Astrocyte (in vitro differentiated cells and primary cell): ENCODE measurements around the gene SHQ1. TPM values are rescaled to one million over a fixed set of nuclear protein-coding genes. Genes with fewer than 3 reads are reported as not detected.
A peak's percentile ranks its signal among the peaks of the same experiment; 100 is the strongest.

Experiments
- DNase-seq: peaks from one replicate; pipeline ENCODE4 v3.0.0-alpha.2; 2010; ENCODE audit warnings: low read depth
- FAIRE-seq: peaks from 2 replicates; lab custom pipeline; 2011; peaks lifted over from hg19 to GRCh38; lab: Jason Lieb, UNC
- H2AFZ ChIP-seq: 2 replicates; pipeline ENCODE4 v1.6.0; 2012; ENCODE audit warnings: low read depth, low read length, inconsistent platforms
- H3K27ac ChIP-seq: 2 replicates; pipeline ENCODE4 v1.5.1; 2011; ENCODE audit warnings: low read depth, low read length, inconsistent platforms
- H3K27me3 ChIP-seq: 2 replicates; pipeline ENCODE4 v1.6.0; 2011; ENCODE audit warnings: low read length, inconsistent platforms; ENCODE audit not compliant: insufficient read depth
- H3K36me3 ChIP-seq: 2 replicates; pipeline ENCODE4 v1.5.1; 2011; ENCODE audit warnings: low read length, inconsistent platforms; ENCODE audit not compliant: insufficient read depth
- H3K4me1 ChIP-seq: 2 replicates; pipeline ENCODE4 v1.5.1; 2011; ENCODE audit warnings: low read length, inconsistent platforms; ENCODE audit not compliant: insufficient read depth
- H3K4me2 ChIP-seq: 2 replicates; pipeline ENCODE4 v1.6.0; 2012; ENCODE audit warnings: low read length, inconsistent platforms
- H3K4me3 ChIP-seq: 2 replicates; pipeline ENCODE4 v1.5.1; 2011; ENCODE audit warnings: low read depth, mild to moderate bottlenecking, low read length, inconsistent platforms; ENCODE audit not compliant: insufficient read depth
- H3K79me2 ChIP-seq: 2 replicates; pipeline ENCODE4 v1.6.0; 2012; ENCODE audit warnings: mild to moderate bottlenecking, low read length, inconsistent platforms; ENCODE audit not compliant: insufficient read depth
- H3K9ac ChIP-seq: 2 replicates; pipeline ENCODE4 v1.6.0; 2012; ENCODE audit warnings: mild to moderate bottlenecking, low read length, inconsistent platforms
- H3K9me3 ChIP-seq: 2 replicates; pipeline ENCODE4 v1.5.1; 2012; ENCODE audit warnings: low read depth, mild to moderate bottlenecking, low read length, inconsistent platforms; ENCODE audit not compliant: insufficient read depth
- H4K20me1 ChIP-seq: 2 replicates; pipeline ENCODE4 v1.6.0; 2012; ENCODE audit warnings: low read length, inconsistent platforms; ENCODE audit not compliant: insufficient read depth
- H3K27ac Mint-ChIP-seq: one replicate; pipeline ENCODE4 v1.8.0; 2021; ENCODE audit warnings: mild to moderate bottlenecking, mixed read lengths; ENCODE audit not compliant: unreplicated experiment
- H3K27me3 Mint-ChIP-seq: one replicate; pipeline ENCODE4 v1.8.0; 2021; ENCODE audit warnings: low read depth, mixed read lengths; ENCODE audit not compliant: unreplicated experiment
- H3K36me3 Mint-ChIP-seq: one replicate; pipeline ENCODE4 v1.8.0; 2021; ENCODE audit warnings: low read depth, mixed read lengths; ENCODE audit not compliant: unreplicated experiment
- H3K4me1 Mint-ChIP-seq: one replicate; pipeline ENCODE4 v1.8.0; 2021; ENCODE audit warnings: low read depth, mixed read lengths; ENCODE audit not compliant: unreplicated experiment
- H3K4me3 Mint-ChIP-seq: one replicate; pipeline ENCODE4 v1.8.0; 2021; ENCODE audit warnings: mild to moderate bottlenecking, moderate library complexity, mixed read lengths; ENCODE audit not compliant: unreplicated experiment
- H3K9me3 Mint-ChIP-seq: one replicate; pipeline ENCODE4 v1.8.0; 2021; ENCODE audit warnings: mild to moderate bottlenecking, mixed read lengths; ENCODE audit not compliant: unreplicated experiment
- CTCF ChIP-seq: IDR thresholded peaks from 2 replicates; pipeline ENCODE4 v1.5.1; 2011; ENCODE audit warnings: low read depth, mild to moderate bottlenecking, inconsistent platforms, low read length, moderate library complexity; ENCODE audit not compliant: insufficient read depth
- EZH2 ChIP-seq: IDR thresholded peaks from 2 replicates; pipeline ENCODE4 v1.6.1; 2012; ENCODE audit warnings: mild to moderate bottlenecking, low read length, inconsistent platforms; ENCODE audit not compliant: insufficient read depth
- total RNA-seq: library from RNA; stranded (reverse); gene quantifications from 2 replicates; pipeline ENCODE4 v1.2.1, GENCODE V29; 2021

SHQ1 gene
- total RNA-seq, 1 donor from 2014 or later, result 28.4 TPM

- H3K4me1 Mint-ChIP-seq, result peaks cover 10% of the 10 kb centered on the region
- H2AFZ ChIP-seq, result no peak overlapping the region
- H4K20me1 ChIP-seq, result no peaks in the 10 kb centered on the region
- no peaks in the 10 kb centered on the region for H3K27me3 ChIP-seq
- no peak overlapping the region for H3K27ac ChIP-seq
- TF ChIP-seq CTCF, result no peak
- TF ChIP-seq EZH2, result no peak
- no peaks in the 10 kb centered on the region for H3K36me3 ChIP-seq
- H3K79me2 ChIP-seq, result no peaks in the 10 kb centered on the region
- peaks cover 3% of the 10 kb centered on the region for H3K9me3 Mint-ChIP-seq
- no peaks in the 10 kb centered on the region for H3K36me3 Mint-ChIP-seq
- FAIRE-seq (no peak), DNase-seq (peak; percentile 72)
- no peak overlapping the region for H3K9ac ChIP-seq
- no peaks in the 10 kb centered on the region for H3K9me3 ChIP-seq
- H3K4me1 ChIP-seq, result no peaks in the 10 kb centered on the region
- no peak overlapping the region for H3K4me3 ChIP-seq
- H3K27me3 Mint-ChIP-seq, result peaks cover 2% of the 10 kb centered on the region
- H3K27ac Mint-ChIP-seq, result no peak overlapping the region
- no peak overlapping the region for H3K4me3 Mint-ChIP-seq
- H3K4me2 ChIP-seq, result no peak overlapping the region
Observed at GRCh38 chr3:72745146-72745999, 102.9 kb downstream of the SHQ1 start.

- no peak overlapping the region for H3K27ac Mint-ChIP-seq
- H3K36me3 Mint-ChIP-seq, result no peaks in the 10 kb centered on the region
- no peaks in the 10 kb centered on the region for H3K9me3 ChIP-seq
- no peak overlapping the region for H3K4me2 ChIP-seq
- no peak for TF ChIP-seq EZH2
- TF ChIP-seq CTCF, result no peak
- H3K4me3 Mint-ChIP-seq, result no peak overlapping the region
- no peak overlapping the region for H3K4me3 ChIP-seq
- no peak for DNase-seq
- H2AFZ ChIP-seq, result no peak overlapping the region
- H3K4me1 ChIP-seq, result no peaks in the 10 kb centered on the region
- H3K79me2 ChIP-seq, result no peaks in the 10 kb centered on the region
- no peak overlapping the region for H3K9ac ChIP-seq
- no peak for FAIRE-seq
- H3K27me3 Mint-ChIP-seq, result peaks cover 10% of the 10 kb centered on the region
- H3K4me1 Mint-ChIP-seq, result peaks cover 10% of the 10 kb centered on the region
- no peak overlapping the region for H3K27ac ChIP-seq
- H3K36me3 ChIP-seq, result no peaks in the 10 kb centered on the region
- H3K9me3 Mint-ChIP-seq, result peaks cover 6% of the 10 kb centered on the region
- no peaks in the 10 kb centered on the region for H4K20me1 ChIP-seq
- no peaks in the 10 kb centered on the region for H3K27me3 ChIP-seq
Observed at GRCh38 chr3:72744330-72744729, 103.9 kb downstream of the SHQ1 start.
